HG03460 (cell line): ENCODE results near the gene ALKBH1.
"Not testable (repeated sequence)": the region's sequence is repeated elsewhere in the genome, so short reads cannot be mapped to it uniquely, and the experiment has no call there.

ENCODE experiments used
- ATAC-seq: cut with Tn5 transposase; IDR thresholded peaks from one replicate; pipeline ENCODE4 v1.9.1; 2021; ENCODE audit not compliant: unreplicated experiment

The ALKBH1 gene

DNA sequence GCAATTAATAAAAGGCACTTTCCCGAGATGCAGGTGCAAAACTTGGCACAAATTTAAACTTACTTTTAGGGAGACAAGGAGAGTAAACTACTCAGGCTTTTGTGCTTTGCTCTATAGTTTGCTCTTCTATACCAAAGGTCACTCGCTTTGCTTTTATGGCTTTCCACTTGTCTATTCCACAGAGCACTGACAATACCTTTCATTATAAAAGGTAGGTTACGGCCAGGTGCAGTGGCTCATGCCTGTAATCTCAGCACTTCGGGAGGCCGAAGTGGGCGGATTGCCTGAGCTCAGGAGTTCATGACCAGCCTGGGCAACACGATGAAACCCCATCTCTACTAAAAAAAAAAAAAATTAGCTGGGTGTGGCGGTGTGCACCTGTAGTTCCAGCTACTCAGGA lies 32.9 kb downstream of the ALKBH1 start:
- no peak for ATAC-seq

- no peak for ATAC-seq
Measured at GRCh38 chr14:77673193-77673592, 34.6 kb downstream of the ALKBH1 start.

DNA sequence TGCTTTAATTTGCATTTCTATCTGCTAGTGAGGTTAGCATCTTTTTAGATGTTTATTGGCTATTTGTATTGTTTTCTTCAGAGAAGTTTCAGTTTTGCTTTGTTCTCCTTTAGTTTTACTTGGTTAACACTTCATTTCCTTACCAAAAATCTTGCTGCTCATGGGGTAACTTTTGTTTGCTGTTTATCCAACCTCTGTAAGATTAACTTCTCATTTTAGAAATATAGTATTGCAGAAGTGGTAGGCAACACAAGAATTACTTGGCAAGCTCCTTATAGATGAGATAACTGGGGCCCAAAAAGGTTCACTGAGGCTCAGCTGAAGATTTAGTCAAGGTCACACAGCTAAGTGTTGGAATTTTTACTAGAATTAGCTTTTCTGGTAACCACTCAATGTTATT lies 40.5 kb downstream of the ALKBH1 start:
- ATAC-seq = no peak

DNA sequence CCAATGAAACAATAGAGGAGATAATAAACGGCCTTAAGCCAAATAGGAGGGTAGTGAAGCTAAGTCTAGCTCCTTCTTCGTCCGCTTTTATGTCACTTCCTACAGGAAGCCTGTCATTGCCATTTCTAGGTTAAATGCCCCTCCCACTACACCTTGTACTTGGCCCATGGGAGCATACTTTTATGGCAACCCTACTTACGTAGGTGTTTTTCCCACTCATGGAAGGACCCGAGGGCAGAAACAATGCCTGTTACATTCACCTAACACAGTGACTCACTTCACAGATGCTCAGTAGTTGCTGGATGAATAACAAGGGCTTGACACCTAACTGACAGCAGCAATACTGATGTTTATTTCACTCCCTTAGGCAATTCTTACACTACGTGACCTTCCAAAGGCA lies 44.5 kb downstream of the ALKBH1 start:
- ATAC-seq = no peak

- not testable (repeated sequence) for ATAC-seq
Measured at GRCh38 chr14:77661562-77661961, 46.3 kb downstream of the ALKBH1 start.

DNA sequence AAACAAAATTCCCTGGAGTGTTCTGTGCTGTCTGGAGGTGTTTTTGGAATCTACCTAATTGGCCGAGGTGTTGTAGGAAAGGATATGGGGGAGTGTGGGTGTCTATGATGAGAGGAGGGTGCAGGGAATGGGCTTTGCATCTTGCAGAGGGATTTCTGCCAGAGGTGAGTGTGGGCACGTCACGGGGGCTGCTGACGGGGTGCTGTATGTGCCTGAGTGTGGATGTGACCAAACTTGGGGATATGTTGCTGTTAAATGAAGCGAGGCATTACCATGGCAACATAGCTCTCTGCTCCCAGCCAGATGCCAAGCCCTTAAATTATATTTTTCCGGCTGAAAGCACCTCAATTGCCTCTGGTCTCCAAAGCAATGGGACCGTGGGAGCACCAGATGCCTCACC lies 47.1 kb downstream of the ALKBH1 start:
- ATAC-seq = no peak

- no peak for ATAC-seq
Measured at GRCh38 chr14:77659831-77660230, 48.0 kb downstream of the ALKBH1 start.

DNA sequence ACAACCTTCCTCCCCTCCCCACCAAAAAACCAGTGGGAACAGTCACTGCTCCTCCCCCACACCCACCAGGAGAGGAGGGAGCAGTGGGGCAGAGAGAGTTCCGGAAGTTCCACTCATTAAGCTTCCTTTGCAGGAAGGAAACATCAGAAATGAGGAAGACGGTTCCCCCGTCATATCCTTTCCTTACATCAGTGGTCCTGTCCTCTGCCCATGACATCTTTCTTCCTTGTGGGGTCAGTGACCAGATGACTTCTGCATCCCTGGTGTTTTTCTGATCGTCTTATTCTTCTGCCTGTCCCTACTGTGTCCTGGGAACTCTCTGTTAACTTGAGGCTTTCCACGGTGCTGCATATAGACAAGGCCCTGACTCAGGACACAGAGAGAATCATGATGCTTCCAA lies 50.5 kb downstream of the ALKBH1 start:
- ATAC-seq = no peak

GRCh38 chr14:77654001-77654441 lies 53.8 kb downstream of the ALKBH1 start:
- no peak for ATAC-seq

DNA sequence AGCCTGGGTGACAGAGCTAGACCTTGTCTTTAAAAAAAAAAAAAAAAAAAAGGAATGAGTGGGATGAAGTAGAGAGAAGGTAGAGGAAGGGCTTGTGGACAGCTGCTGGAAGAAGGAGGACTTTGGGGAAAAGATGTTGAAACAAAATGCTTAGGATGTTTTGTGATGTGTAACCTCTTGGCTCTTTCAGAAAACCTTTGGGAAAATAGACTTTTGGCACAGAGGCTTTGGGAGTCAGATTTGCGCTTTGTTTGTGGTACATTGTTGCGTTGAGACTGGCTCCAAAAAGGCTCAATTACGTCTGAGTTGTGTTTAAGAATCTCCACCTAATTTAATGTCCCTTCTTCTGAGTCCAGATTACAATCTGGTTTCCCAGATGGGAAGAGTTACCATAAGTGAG lies 58.5 kb downstream of the ALKBH1 start:
- no peak for ATAC-seq

DNA sequence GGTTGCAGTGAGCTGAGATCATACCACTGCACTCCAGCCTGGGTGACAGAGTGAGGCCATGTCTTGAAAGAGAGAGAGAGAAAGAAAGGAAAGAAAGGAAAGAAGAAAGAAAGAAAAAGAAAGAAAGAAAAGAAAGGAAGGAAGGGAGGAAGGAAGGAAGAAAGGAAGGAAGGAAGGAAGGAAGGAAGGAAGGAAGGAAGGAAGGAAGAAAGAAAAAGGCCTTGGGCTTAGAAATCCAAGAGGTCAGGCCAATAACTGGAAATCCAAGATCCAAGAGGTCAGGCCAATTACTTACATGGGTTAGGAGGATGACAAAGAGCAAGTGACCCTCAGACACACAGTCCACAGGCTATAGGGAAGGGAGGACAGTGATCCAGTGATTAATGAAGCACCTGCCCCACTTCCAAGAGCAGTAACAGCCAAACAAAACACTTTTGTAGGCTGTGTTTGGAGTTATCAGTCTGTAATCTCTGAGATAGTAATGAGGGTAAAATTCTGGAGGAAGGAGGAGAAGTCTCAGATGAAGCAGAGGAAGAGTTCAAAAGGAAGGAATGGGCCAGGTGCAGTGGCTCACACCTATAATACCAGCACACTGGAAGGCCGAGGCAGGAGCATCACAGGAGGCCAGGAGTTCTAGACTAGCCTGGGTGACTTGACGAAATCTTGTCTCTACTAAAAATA lies 59.2 kb downstream of the ALKBH1 start:
- ATAC-seq = no peak

- no peak for ATAC-seq
Measured at GRCh38 chr14:77647853-77648252, 60.0 kb downstream of the ALKBH1 start.

- ATAC-seq = no peak
Measured at GRCh38 chr14:77646907-77647306, 60.9 kb downstream of the ALKBH1 start.

DNA sequence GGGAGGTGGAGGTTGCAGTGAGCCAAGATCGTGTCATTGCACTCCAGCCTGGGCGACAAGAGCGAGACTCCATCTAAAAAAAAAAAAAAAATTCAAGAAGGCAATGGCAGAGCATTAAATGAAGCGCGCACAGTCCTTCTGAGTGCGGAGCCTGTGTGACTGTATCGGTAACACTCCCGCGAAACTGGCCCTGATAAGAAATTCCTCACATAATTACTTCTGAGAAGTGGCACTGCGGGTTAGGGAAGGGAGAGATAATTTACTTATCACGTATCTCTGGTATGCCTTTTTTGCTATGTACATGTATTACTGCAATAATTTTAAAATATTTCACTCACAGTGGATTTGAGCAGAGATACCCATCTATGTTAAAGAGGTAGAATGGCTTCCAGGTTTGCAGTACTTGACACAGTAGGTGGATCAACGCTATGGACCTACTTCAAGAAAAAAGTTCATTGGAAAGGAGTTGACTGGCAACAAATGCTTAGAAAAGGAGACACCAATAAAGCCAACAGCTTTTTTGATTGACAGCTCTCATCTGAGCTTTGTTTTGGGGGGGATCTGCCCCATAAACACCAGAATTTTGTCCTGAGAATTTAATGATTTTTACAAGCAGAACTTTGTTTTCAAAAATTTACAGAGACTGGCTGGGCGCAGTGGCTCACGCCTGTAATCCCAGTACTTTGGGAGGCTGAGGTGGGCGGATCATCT lies 62.1 kb downstream of the ALKBH1 start:
- ATAC-seq = no peak

DNA sequence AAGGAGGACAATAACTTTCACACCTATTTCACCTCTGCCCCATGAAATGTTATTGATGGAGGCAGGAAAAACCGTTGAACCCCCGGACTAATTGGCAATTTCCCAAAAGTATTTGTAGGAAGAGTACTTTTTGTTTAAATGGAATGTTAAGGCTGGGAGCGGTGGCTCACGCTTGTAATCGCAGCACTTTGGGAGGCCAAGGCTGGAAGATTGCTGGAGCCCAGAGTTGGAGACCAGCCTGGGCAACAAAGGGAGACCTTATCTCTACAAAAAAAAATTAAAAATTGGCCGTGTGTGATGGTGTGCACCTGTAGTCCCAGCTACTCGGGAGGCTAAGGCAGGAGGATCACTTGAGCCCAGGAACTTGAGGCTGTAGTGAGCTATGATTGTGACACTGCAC lies 65.4 kb downstream of the ALKBH1 start:
- ATAC-seq = no peak

DNA sequence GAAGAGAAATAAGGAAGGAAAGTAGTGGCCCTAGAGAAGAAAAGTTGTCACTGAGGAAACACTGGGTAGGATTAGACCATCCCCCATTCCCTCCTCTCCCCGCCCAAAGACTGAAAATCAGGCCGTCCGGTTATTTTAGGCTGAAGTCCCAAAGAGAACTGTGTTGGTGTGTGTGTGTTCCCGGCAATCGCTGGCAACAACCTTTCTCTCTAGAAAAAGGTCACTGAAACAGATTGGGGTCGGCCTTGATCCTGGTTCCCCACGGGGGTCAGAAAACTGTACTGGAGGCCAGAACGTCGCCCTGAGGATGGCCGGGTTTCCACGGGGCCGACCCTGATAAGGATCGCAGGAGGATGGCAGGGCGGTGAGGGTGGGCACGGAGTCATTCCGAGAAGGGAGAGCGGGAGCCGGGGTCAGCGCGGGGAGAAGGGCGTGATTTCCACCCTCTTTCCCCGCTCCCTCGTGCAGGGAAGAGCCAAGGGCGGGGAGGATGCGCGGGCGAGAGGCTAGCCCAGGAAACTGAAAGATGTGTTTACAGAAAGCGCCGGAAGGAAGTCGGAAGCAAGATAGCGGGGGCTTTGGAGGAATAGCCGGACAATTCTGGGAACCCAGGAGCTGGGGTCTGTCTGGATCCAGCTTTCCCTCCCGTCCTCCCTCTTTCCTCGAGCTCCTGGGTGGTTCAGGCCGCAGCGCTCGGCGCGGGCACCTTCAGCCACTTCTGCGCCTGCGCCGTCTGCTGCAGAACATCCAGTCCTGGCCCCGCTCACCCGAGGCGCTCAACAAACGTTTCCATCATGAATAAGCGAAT lies 66.1 kb downstream of the ALKBH1 start:
- ATAC-seq = peak; percentile 66

DNA sequence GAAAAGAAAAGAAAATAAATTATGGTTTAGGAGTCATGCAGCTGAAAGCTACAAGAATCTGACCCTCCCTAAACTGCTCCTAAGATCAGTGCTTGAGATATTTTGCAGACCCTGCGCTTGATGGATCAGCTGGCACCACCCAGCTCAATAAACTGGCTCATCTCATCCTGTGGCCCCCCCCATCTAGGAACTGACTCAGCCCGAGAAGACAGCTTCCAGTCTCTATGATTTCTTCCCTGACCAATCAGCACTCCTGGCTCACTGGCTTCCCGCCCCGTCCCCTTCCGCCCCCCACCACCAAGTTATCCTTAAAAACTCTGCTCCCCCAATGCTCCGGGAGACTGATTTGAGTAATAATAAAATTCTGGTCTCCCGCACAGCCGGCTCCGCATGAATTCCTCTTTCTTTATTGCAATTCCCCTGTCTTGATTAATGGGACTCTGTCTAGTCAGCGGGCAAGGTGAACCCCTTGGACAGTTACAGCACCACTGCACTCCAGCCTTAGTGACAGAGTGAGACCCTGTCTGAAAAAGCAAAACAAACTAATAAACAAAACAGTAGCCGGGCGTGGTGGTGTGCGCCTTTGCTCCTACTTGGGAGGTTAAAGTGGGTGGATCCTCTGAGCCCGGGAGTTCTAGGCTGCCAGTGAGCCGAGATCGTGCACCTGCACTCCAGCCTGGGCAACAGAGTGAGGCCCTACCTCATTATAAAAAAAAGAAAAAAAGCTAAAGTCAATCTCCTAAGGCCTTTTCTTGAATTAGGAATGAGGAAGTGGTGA lies 66.9 kb downstream of the ALKBH1 start:
- peak; percentile 36 for ATAC-seq

GRCh38 chr14:77638771-77639171 lies 69.1 kb downstream of the ALKBH1 start:
- ATAC-seq = no peak

- ATAC-seq = not testable (repeated sequence)
Measured at GRCh38 chr14:77635869-77636268, 72.0 kb downstream of the ALKBH1 start.

DNA sequence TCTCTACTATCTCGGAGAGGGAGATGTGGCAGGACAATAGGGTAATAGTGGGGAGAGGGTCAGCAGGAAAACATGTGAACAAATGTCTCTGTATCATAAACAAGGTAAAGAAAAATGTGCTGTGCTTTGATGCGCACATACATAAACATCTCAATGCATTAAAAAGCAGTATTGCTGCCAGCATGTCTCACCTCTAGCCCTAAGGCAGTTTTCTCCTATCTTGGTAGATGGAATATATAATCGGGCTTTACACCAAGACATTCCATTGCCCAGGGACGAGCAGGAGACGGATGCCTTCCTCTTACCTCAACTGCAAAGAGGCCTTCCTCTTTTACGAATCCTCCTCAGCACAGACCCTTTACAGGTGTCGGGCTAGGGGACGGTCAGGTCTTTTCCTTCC lies 72.4 kb downstream of the ALKBH1 start:
- not testable (repeated sequence) for ATAC-seq

DNA sequence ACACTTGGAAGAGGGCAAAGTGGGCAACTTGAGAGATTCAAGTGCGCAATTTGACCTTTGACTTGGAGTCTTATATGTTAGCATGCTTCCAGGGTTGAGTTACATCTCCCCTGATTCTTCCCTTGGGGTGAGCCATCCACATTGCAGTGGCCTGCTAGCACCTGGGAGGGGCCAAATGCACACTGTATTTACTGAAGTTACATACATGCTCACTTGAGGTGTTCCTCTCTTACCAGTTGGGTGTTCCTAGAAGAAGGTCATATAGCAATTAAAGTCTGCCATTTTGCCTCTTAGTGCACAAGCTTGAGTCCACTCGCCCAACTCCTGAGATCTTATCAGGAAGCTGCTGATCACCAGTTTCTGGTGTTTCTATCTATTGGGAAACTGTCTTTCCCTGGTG lies 77.7 kb downstream of the ALKBH1 start:
- no peak for ATAC-seq
